Upper lobe of right lung (tissue), 1 donor: ENCODE measurements around the gene NLGN1. TPM values are rescaled to one million over a fixed set of nuclear protein-coding genes. Genes with fewer than 3 reads are reported as not detected.

Experiments
- ATAC-seq: fragments of 200-7000 bp; cut with Tn5 transposase; one replicate; pipeline ENCODE4 v1.9.1; 2020; ENCODE audit warnings: mild to moderate bottlenecking, moderate library complexity
- DNase-seq: peaks from one replicate; pipeline ENCODE4 v3.0.0-alpha.2; 2020
- H3K27ac ChIP-seq: fragments of 200-600 bp; one replicate; pipeline ENCODE4 v1.8.0; 2022
- H3K27me3 ChIP-seq: fragments of 200-600 bp; one replicate; pipeline ENCODE4 v1.8.0; 2022; ENCODE audit warnings: mild to moderate bottlenecking
- H3K36me3 ChIP-seq: fragments of 200-600 bp; one replicate; pipeline ENCODE4 v1.8.0; 2022
- H3K4me1 ChIP-seq: fragments of 200-600 bp; one replicate; pipeline ENCODE4 v1.8.0; 2022
- H3K4me3 ChIP-seq: fragments of 200-600 bp; one replicate; pipeline ENCODE4 v1.8.0; 2022; ENCODE audit warnings: mild to moderate bottlenecking
- H3K9me3 ChIP-seq: fragments of 200-600 bp; one replicate; pipeline ENCODE4 v1.8.0; 2022
- intact Hi-C: fragments of 100-400 bp; cut with DNase I; formaldehyde crosslinking; loops from one replicate; pipeline ENCODE4 v1.11.0; 2022
- total RNA-seq: library from RNA; stranded (reverse); fragmentation: NEBNext Ultra II Directional; extraction: Animal tissue kit (Norgen Biotek cat#: 25700); gene quantifications from one replicate; pipeline ENCODE4 v1.2.1, GENCODE V29; 2021
- TF ChIP-seq, protein P1 (sequence below): fragments of 200-600 bp; IDR thresholded peaks from one replicate; pipeline ENCODE4 v1.8.0; 2022; ENCODE audit warnings: antibody characterized with exemption
- donor health status: DM: no; HTN: yes; CAD: no; lungs with severe emphysema.

Gene NLGN1
- total RNA-seq, 1 donor from 2014 or later: 3.3 TPM

DNA sequence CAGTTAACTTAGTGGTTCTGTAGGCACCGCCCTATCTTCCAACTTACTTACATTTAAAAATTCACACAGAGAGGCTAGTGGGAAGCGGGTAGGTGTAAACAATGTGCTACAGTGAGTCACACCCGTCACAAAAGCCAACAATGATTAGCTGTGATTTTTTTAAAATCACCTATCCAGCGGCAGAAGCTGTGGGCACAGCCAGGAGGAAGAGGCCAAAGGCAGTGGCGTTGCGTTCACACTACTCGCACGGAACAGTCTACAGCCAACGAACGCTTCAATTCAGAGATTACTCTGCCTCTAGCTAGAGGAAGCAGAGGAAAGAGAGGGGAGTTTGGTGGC, 2.5 kb upstream of the NLGN1 start:
- H3K27me3 ChIP-seq: peaks cover 16% of the 10 kb centered on the region
- no peak for DNase-seq
- no peaks in the 10 kb centered on the region for H3K9me3 ChIP-seq
- ATAC-seq: peak; percentile 60
- H3K4me3 ChIP-seq: peak overlapping the region; percentile 60
- H3K27ac ChIP-seq: peak overlapping the region; percentile 80
- intact Hi-C loops: no loop called here
- no peaks in the 10 kb centered on the region for H3K36me3 ChIP-seq
- peaks cover 14% of the 10 kb centered on the region for H3K4me1 ChIP-seq
- TF ChIP-seq, protein P1, sequence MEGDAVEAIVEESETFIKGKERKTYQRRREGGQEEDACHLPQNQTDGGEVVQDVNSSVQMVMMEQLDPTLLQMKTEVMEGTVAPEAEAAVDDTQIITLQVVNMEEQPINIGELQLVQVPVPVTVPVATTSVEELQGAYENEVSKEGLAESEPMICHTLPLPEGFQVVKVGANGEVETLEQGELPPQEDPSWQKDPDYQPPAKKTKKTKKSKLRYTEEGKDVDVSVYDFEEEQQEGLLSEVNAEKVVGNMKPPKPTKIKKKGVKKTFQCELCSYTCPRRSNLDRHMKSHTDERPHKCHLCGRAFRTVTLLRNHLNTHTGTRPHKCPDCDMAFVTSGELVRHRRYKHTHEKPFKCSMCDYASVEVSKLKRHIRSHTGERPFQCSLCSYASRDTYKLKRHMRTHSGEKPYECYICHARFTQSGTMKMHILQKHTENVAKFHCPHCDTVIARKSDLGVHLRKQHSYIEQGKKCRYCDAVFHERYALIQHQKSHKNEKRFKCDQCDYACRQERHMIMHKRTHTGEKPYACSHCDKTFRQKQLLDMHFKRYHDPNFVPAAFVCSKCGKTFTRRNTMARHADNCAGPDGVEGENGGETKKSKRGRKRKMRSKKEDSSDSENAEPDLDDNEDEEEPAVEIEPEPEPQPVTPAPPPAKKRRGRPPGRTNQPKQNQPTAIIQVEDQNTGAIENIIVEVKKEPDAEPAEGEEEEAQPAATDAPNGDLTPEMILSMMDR: no peak

DNA sequence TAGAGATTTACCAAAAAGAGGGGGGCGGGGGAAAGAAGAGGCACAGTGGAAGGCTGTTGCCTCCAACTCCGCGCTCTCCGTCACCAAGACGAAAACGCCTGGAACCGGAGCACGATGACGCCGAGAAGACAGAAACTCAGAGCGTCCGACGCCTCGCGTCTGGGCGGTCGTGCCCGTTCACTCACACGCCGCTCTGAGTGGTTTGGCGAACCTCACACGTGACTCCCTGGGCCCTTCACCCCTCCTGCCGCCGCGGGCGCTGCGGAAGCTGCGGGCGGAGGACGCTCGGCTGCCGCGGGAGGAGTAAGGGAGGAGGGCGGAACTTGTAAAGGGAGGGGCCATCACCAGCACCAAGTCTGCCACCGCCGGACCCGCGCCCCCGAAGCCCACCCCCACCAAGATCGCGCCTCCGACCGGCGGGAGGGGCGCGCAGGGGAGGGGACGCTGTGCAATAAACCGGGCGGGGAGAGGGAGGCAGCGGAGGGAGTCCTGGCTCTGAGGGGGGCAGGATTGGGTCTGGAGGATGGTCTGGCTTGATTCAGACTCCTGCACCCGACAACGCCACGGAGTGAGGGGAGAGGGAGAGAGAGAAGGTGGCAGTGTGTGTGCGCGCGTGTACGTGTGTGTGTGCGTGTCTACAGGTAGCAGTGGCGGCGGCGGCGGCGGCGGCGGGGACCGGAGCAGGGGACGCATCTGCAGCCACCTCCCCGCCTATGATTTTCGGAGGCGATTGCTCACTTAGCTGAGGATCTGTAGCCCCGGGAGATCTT, 1.9 kb upstream of the NLGN1 start:
- ATAC-seq (peak; percentile 95), DNase-seq (peak; percentile 93)
- Histone ChIP-seq H3K27me3 (peaks cover 16% of the 10 kb centered on the region), H3K4me3 (peak overlapping the region; percentile 60), H3K27ac (peak overlapping the region; percentile 80), H3K36me3 (no peaks in the 10 kb centered on the region), H3K4me1 (peaks cover 14% of the 10 kb centered on the region), H3K9me3 (no peaks in the 10 kb centered on the region)
- intact Hi-C loops: no loop called here
- TF ChIP-seq, protein P1: no peak

DNA sequence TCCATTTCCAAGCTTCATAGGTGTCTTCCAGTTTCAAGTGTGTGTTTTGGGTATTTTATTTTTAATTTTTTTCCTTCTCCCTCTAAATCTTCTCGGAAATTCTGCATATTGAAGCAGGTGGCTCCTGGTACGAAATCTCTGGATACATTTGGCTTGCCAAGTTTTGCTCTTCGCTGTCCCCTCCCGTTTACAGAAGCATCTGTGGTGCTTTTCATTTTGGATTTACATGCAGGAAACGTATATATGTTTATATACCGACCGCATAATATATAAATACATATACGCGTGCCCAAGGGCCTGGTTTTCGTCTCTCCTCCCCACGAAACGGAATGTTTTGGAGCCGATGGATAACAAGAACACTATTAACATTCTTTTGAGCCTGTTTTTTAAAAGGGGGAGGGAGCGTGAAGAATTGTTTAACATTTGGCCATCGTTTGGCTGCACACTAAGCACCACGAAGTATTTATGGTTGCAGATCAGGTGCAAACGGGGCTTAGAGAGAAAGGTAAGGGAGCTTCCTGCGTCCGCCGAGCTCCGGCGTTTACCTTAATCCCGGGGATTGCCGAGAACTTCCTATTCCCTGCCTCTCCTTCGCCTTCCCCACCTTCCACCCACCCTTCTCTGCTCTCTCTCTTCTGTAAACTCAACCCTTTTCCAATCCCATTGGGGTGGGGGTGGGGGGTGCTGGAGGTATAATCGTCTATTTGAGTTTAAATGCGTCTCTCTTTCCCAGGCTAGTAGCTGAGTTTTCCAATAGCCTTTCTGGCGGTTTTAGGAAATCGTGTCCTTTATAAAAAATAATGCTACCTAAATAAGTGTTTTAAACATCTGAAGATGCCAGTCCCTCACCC, 1.1 kb upstream of the NLGN1 start:
- Histone ChIP-seq H3K27ac (no peak overlapping the region), H3K4me1 (peaks cover 14% of the 10 kb centered on the region), H3K36me3 (no peaks in the 10 kb centered on the region), H3K4me3 (peak overlapping the region; percentile 60), H3K9me3 (no peaks in the 10 kb centered on the region), H3K27me3 (peaks cover 16% of the 10 kb centered on the region)
- TF ChIP-seq, protein P1: no peak
- ATAC-seq (no peak), DNase-seq (no peak)
- intact Hi-C loops: no loop called here

DNA sequence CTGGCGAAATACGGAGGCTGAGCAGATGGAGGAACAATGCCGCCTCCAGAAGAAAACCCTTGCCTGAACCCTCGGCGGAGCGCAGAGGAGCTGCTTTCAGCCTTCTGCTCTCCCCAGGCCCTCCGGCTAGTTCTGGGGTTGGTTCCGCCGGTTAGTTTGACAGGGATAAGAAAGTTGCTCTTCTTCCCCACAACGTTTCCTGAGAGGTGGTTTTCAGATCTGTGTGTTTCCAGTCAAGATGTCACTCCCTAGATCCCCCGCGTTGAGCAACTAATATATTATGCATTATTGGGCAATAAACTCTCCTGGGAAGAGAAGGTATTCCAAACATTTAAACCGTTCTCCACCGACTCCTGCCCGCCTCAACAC, 551 bp downstream of the NLGN1 start:
- TF ChIP-seq, protein P1: no peak
- H3K4me1 ChIP-seq: peaks cover 14% of the 10 kb centered on the region
- intact Hi-C loops: no loop called here
- peak overlapping the region; percentile 45 for H3K27ac ChIP-seq
- H3K9me3 ChIP-seq: no peaks in the 10 kb centered on the region
- no peaks in the 10 kb centered on the region for H3K36me3 ChIP-seq
- DNase-seq: no peak
- ATAC-seq: no peak
- H3K27me3 ChIP-seq: peaks cover 16% of the 10 kb centered on the region
- peak overlapping the region; percentile 60 for H3K4me3 ChIP-seq

DNA sequence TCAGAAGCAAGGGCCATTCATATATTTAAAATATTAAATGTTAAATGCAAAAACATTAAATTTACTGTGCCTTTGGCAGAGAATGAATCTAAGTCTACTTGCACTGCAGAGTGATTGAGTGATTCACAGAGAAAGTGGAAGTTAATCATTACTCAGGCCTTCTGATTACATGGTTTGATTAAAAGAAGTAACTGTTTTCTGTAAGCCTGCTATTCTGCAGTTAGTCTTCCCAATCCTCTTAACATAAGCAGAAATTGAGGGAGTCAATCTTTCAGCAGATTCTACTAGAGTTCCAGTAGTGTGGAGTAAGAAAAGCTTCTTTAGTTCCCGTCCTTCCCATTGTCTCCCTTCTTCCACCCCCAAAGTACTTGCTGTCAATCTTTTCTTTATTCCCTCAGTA, 1.5 kb downstream of the NLGN1 start:
- Histone ChIP-seq H3K4me1 (peaks cover 14% of the 10 kb centered on the region), H3K36me3 (no peaks in the 10 kb centered on the region), H3K9me3 (no peaks in the 10 kb centered on the region), H3K4me3 (no peak overlapping the region), H3K27me3 (peaks cover 16% of the 10 kb centered on the region), H3K27ac (no peak overlapping the region)
- ATAC-seq (no peak), DNase-seq (no peak)
- intact Hi-C loops: no loop called here
- TF ChIP-seq, protein P1: no peak
